NCI-H146 treated with DMSO at 0.1 percent for 48 hours (cell line): ENCODE data around the gene NUP153.
"Not testable (repeated sequence)": the region's sequence is repeated elsewhere in the genome, so short reads cannot be mapped to it uniquely, and the experiment has no call there.

Experiments used
- DNase-seq: peaks from one replicate; lab custom pipeline; 2025; ENCODE audit not compliant: unreplicated experiment; lab: John Stamatoyannopoulos, UW

NUP153 gene

DNA sequence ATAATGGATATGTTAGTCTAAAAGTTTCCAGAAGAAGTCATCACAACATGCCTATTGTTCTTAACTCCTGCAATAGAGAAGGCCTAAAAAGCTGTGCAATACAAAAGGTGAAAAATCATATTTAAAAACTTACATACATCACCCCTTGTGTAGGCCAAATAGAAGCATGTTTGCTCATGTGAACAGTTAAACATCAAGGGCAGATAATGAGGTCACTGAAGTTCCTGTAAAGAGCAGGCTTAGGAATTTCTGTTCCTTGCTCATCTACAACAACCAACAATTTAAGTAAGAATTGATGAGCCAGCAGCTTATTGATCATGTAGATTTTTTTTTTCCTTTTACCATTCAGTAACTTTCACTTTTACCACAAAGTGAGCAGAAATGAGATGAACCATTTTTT is 7.5 kb upstream of the NUP153 start:
- DNase-seq = no peak

DNA sequence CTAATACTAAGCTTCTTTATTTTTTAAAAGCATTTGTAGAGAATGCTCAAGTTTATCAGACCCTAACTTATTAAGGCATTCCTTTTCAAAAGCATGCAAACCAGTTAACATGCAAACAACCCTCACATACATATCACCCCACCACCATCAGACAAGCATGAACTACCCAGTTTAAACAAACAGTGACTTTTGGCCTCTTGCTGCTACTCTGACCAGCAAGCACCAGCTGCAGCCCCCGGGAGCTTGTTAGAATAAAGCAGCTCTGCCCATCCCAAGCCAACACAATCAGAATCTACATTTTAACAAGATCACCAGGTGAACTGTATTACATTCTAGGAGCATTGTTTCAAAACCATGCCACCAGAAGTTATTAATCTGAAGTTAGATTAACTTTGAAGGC is 5.9 kb upstream of the NUP153 start:
- no peak for DNase-seq

- no peak for DNase-seq
Observed at GRCh38 chr6:17710331-17710730, 3.6 kb upstream of the NUP153 start.

- no peak for DNase-seq
Observed at GRCh38 chr6:17709476-17709875, 2.8 kb upstream of the NUP153 start.

DNA sequence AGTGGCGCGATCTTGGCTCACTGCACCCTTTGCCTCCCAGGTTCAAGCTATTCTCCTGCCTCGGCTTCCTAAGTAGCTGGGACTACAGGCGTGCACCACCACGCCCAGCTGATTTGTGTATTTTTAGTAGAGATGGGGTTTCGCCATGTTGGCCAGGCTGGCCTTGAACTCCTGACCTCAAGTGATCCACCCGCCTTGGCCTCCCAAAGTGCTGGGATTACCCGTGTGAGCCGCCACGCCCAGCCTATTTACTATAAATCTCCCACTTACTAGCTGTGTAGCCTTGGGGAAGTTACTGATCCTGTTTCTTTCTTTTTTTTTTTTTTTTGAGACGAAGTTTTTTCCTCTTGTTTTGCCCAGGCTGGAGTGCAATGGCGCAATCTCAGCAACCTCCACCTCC is 1.3 kb upstream of the NUP153 start:
- DNase-seq = not testable (repeated sequence)

DNA sequence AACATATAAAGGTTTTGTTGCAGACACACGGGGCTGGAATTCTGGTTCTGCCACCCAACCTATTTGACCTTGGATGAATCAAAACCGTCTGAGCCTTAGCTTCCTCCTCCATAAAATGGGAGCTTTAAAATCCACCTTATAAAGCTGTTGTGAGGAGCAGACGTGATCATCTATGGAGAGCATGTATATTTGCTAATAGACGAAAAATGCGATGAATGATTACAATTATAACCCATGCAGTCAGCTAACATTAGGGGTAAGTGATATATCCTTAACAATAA is 586 bp upstream of the NUP153 start:
- no peak for DNase-seq

DNA sequence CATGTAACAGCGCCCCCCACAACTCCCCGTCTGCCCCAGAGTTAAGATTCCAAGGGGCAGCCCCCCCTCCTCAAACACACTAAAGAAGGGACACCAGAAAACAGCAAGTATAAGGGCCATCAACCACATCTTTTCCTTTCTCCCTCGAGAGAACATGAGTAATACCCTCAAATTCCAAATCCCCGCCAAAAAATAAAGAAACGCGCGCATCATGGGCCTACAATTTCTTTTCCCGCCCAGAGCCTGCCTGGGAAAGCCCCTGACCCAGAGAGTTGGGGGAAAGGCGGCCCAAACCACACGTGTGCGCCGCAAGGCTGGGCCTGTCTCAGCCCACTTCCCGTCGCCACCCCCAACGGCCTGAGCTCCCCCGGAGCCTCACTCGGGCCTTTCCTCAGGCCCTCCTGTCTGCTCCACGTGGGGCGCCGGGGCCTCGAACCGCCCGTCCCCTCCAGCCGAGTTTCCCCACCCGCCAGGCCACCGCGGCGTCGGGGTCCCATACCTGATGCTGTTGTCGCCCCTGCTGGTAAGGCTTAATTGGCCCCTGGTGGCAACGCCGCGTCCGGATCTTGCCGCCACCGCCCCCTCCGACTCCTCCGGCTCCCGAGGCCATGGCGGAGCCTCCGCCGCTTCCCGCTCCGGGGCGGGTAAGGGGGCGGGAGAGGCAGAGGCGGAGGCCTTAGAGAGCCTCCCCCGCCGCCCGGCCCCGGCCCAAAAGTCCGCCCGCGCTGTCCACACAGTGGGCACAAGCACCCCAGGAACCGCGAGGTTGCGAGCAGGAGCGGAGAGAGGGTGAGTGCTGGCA is 746 bp downstream of the NUP153 start:
- DNase-seq = peak; percentile 41

- DNase-seq = no peak
Observed at GRCh38 chr6:17705428-17705777, 1.3 kb downstream of the NUP153 start.

DNA sequence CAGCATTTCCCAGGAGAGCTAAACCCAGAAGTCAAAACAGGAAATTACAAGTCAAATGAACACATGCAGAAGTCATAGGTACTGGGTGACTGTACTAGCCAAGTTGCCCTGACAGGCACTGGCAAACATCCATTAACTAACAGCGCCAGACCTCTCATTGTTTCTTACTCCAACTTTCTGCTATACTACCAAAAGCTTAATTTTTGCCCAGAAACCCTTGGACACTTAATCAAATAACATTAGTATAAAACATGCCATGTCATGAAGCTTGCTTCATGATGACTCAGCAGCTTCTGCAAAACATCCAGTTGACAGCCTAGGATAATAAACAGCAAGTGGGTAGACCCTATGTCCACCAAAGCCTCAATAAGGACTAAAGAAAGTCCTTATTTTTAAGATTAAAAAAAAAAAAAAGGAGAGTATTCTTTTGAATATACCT is 3.5 kb downstream of the NUP153 start:
- no peak for DNase-seq

DNA sequence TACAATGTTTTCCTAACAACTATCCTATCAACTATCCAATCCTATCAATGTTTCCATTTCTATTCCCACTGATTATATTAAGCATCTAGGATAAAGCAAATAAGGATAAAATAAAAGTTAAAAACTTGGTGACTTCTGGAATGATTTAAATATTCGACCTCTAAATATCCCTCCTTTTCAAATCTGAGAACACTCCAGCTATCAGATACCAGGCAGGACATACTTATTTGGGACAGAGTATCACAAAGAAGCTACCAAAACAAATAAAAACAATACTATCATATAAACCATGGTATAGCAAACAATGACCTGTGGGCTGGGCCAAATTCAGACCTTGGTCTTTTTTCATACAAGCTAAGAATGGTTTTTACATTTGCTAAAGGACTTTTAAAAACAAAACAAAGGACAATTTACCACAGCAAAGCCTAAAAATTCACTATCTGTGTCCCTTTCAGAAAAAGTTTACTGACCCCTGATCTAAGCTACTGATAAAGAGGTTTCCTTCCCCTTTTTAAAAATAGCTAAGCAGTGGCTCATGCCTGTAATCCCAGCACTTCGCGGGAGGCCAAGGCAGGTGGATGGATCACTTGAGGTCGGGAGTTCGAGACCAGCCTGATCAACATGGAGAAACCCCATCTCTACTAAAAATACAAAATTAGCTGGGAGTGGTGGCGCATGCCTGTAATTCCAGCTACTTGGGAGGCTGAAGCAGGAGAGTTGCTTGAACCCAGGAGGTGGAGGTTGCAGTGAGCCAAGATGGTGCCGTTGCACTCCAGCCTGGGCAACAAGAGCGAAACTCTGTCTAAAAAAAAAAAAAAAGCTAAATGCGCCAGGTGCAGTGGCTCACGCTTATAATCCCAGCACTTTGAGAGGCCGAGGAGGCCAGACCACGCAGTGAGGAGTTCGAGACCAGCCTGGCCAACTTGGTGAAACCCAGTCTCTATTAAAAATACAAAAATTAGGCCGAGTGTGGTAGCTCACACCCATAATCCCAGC is 6.0 kb downstream of the NUP153 start:
- DNase-seq = no peak

DNA sequence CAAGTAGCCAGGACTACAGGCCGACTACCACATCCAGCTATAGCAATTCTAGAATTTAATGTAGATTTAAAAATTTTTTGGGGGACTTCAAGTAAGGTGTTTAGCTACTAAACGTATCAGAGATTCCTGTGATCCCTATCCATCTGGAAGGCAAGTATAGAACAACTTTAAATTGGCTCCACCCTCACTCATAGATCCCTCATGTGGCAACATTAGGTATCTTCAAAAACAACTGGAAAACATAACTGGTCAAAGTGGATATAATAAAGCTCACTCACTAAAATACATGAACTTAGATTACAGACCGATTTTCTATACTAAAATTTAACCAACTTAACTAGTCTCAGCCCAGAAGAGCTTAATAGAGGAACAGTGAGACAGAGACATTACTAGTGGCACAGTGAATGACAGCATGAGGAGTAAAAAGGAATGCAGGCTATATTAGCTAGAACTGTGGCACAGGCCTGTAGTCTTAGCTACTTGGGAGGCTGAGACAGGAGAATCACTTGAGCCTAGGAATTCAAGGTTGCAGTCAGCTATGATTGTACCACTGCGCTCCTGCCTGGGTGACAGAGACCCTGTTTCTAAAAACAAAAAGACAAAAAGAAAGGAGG is 14.7 kb downstream of the NUP153 start:
- DNase-seq = no peak

DNA sequence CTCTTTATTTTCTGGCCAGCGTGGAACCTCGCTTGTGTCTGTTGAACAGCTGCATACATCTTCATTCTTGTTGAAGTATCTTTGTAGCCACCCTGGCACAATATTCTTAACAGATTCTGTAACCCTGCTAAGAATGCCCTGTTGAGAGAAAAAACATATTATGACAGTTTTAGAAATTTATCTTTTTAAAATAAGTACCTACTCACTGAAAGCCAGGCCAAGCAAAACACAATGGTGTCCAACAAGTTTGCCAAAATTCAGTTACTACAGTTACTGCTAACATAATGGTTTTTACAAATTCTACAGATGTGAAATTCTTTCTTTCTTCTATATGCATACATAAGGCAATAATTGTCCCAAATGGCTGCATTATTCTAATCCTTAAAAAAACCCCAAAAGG is 18.2 kb downstream of the NUP153 start:
- no peak for DNase-seq

DNA sequence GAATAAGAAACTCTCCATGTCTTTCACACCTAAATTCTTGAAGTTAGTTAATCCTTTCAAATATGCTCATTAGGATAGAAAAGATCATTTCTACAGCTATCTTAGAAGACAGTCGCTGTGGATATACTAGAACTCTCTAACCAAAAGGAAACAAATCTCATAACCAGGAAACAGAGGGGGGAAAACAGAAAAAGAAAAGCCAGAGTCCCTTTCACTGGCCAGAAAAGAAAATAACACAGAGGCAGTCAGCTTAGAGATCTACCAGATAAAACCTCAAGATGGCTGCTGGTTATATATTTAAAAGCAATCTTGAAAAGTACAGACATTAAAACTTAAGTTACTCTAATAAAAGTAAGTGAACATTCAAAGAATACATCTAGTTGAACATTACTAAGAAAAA is 19.6 kb downstream of the NUP153 start:
- no peak for DNase-seq

DNA sequence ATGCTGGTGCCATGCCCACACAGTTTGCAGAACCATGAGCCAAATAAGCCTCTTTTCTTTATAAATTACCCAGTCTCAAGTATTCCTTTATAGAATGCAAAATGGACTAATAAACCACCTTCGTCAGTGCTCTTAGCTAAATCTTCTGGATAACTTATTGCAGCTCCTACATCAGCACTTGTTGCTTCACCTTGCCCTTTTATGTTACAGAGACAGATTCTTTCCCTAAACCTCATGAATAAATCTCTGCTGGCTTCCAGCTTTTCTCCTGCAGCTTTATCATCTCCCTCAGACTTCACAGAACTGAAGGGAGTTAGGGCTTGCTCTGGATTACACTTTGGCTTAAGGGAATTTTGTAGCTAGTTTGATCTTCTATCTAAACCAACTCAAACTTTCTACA is 22.6 kb downstream of the NUP153 start:
- DNase-seq = no peak

DNA sequence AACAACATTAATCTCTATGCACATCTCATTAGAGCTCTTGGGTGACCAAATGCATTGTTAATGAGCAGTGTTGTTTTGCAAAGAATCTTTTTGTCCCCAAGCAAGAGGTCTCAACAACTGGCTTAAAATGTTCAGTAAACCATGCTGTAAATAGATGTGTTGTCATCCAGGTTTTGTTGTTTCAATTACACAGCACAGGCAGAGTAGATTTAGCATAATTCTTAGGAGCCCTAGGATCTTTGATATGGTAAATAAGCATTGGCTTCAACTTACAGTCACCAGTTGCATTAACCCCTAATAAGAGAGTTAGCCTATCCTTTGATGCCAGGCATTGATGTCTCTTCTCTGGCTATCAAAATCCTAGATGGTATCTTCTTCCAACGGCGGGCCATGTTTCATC is 23.3 kb downstream of the NUP153 start:
- no peak for DNase-seq

- no peak for DNase-seq
Observed at GRCh38 chr6:17679726-17680125, 27.0 kb downstream of the NUP153 start.

GRCh38 chr6:17677602-17678001 is 29.1 kb downstream of the NUP153 start:
- DNase-seq = no peak

GRCh38 chr6:17673543-17674254 is 33.0 kb downstream of the NUP153 start:
- DNase-seq = no peak

- no peak for DNase-seq
Observed at GRCh38 chr6:17672064-17672718, 34.5 kb downstream of the NUP153 start.

DNA sequence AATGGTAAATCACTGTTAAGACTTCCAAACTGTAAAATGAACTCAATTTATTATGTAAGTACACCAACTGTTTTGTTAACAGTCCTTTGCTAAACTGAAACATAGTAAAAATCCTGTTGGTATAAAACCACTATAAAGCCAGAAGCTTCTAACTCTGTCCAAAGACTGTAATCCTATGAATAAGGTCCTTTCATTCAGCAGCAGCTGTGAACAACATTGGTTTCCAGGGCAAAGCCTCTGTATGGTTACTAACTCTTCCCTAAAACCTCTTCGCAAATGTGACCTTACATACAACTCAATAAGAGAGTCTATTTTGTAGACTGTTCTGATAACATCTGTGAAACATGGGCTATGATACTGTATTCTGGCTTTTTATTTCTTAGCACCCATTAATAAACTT is 40.1 kb downstream of the NUP153 start:
- no peak for DNase-seq

- no peak for DNase-seq
Observed at GRCh38 chr6:17665132-17665531, 41.6 kb downstream of the NUP153 start.
